ENCODE results near the gene INSRR.

GRCh38 chr1:156885314-156885713 lies 26.4 kb upstream of the INSRR start:
- TF ChIP-seq GATA2 (IDR thresholded peaks at IDR 0.05; ENCODE audit: low read depth, low read length) (no peak), GATA3 (IDR thresholded peaks at IDR 0.05; ENCODE audit: low read depth, low read length) (no peak)

All from SH-SY5Y (cell line).